Measurements from ENCODE around the gene ZNF519. TPM values are rescaled to one million over a fixed set of nuclear protein-coding genes. Genes with fewer than 3 reads are reported as not detected.
"Not testable (repeated sequence)": the region's sequence is repeated elsewhere in the genome, so short reads cannot be mapped to it uniquely, and the experiment has no call there.

Gene ZNF519
- total and polyA plus RNA-seq, 12 donors = 1.0 to 5.8 (median 2.7) TPM

- no peak overlapping the region for H3K27ac ChIP-seq
- H3K9me3 ChIP-seq = no peaks in the 10 kb centered on the region
- no peaks in the 10 kb centered on the region for H3K36me3 ChIP-seq
- ATAC-seq (no peak), DNase-seq (no peak)
- H3K27me3 ChIP-seq = no peaks in the 10 kb centered on the region
- whole genome bisulfite sequencing, 2 donors = 63 to 67% methylated on average over 6 of the region's 6 CpGs
- intact Hi-C loops (cut with DNase I) = no loop called here
- no peaks in the 10 kb centered on the region for H3K4me1 ChIP-seq
- no peak for TF ChIP-seq CTCF (IDR thresholded peaks at IDR 0.05)
- H3K4me3 ChIP-seq = no peak overlapping the region
These were observed 12.3 kb upstream of the ZNF519 start for GRCh38 chr18:14144628-14144895.

- H3K36me3 ChIP-seq; ATAC-seq; H3K27ac ChIP-seq; H3K4me3 ChIP-seq; H3K27me3 ChIP-seq; H3K4me1 ChIP-seq; DNase-seq; intact Hi-C loops (cut with DNase I); H3K9me3 ChIP-seq: not testable (repeated sequence)
- 77 to 83% methylated on average over 13 to 14 of the region's 16 CpGs for WGBS, 2 donors
These were observed 11.8 kb upstream of the ZNF519 start for GRCh38 chr18:14143871-14144627.

- WGBS, 2 donors = 86 to 88% methylated on average over 15 of the region's 17 CpGs
- DNase-seq; H3K9me3 ChIP-seq; H3K36me3 ChIP-seq; intact Hi-C loops (cut with DNase I); H3K27ac ChIP-seq; H3K27me3 ChIP-seq; H3K4me1 ChIP-seq; H3K4me3 ChIP-seq: not testable (repeated sequence)
- ATAC-seq = peak in 1 of 8 donors; percentile 24
These were observed 11.2 kb upstream of the ZNF519 start for GRCh38 chr18:14143396-14143795.

- H3K36me3 ChIP-seq; ATAC-seq; H3K4me3 ChIP-seq; H3K27ac ChIP-seq; H3K4me1 ChIP-seq; intact Hi-C loops (cut with DNase I); H3K27me3 ChIP-seq; DNase-seq; H3K9me3 ChIP-seq: not testable (repeated sequence)
- 86% methylated on average over 7 to 9 of the region's 9 CpGs for whole genome bisulfite sequencing, 2 donors
These were observed 9.9 kb upstream of the ZNF519 start for GRCh38 chr18:14142177-14142576.

GRCh38 chr18:14139583-14139982 lies 7.3 kb upstream of the ZNF519 start:
- DNase-seq; H3K27me3 ChIP-seq; H3K4me1 ChIP-seq; H3K27ac ChIP-seq; intact Hi-C loops (cut with DNase I); ATAC-seq; H3K9me3 ChIP-seq; H3K4me3 ChIP-seq; H3K36me3 ChIP-seq: not testable (repeated sequence)
- 81 to 82% methylated on average over 2 of the region's 2 CpGs for WGBS, 2 donors

GRCh38 chr18:14137971-14138370 lies 5.7 kb upstream of the ZNF519 start:
- H3K27me3 ChIP-seq; ATAC-seq; H3K27ac ChIP-seq; H3K36me3 ChIP-seq; H3K4me1 ChIP-seq; H3K9me3 ChIP-seq; H3K4me3 ChIP-seq; DNase-seq; intact Hi-C loops (cut with DNase I): not testable (repeated sequence)
- 79 to 80% methylated on average over 4 of the region's 4 CpGs for WGBS, 2 donors

- H3K9me3 ChIP-seq; intact Hi-C loops (cut with DNase I); H3K27me3 ChIP-seq; DNase-seq; H3K36me3 ChIP-seq: not testable (repeated sequence)
- Histone ChIP-seq H3K4me3 (peak overlapping the region; percentile 50 to 69 (median 61)), H3K27ac (peak overlapping the region in 7 of 10 donors; percentile 26 to 67 (median 56)), H3K4me1 (peaks cover 0 to 10% (median 3%) of the 10 kb centered on the region in 9 donors)
- 1 to 2% methylated on average over 15 to 20 of the region's 27 CpGs for WGBS, 2 donors
- ATAC-seq = peak in 7 of 8 donors; percentile 32 to 66 (median 45)
These were observed 452 bp downstream of the ZNF519 start for GRCh38 chr18:14131696-14132270.

GRCh38 chr18:14130804-14131203 lies 1.4 kb downstream of the ZNF519 start:
- WGBS, 2 donors = 54 to 56% methylated on average over 2 of the region's 3 CpGs
- H3K4me3 ChIP-seq; ATAC-seq; H3K9me3 ChIP-seq; H3K27me3 ChIP-seq; DNase-seq; H3K27ac ChIP-seq; H3K36me3 ChIP-seq; intact Hi-C loops (cut with DNase I): not testable (repeated sequence)
- H3K4me1 ChIP-seq = peaks cover 0 to 10% (median 3%) of the 10 kb centered on the region in 9 donors

Measured in heart right ventricle (tissue), 16 donors.